Sigmoid colon (tissue), 7 donors: Measurements from ENCODE around the gene UCHL1. TPM values are rescaled to one million over a fixed set of nuclear protein-coding genes. Genes with fewer than 3 reads are reported as not detected.

Source experiments
- DNase-seq: peaks from one replicate; pipeline ENCODE4 v3.0.0-alpha.2; 2019
- H3K27ac ChIP-seq, 4 donors: fragments of 200-600 bp; sonication (generic); one replicate each; pipeline ENCODE4 v1.5.1; 2016 to 2019; ENCODE audit warnings: mild to moderate bottlenecking in 1 of 4
- H3K27me3 ChIP-seq, 3 donors: fragments of 200-600 bp; sonication (generic); one replicate each; pipeline ENCODE4 v1.5.1; 2019; ENCODE audit warnings: mild to moderate bottlenecking in 1 of 3
- H3K36me3 ChIP-seq, 4 donors: fragments of 200-600 bp; sonication (generic); one replicate each; pipeline ENCODE4 v1.5.1; 2016 to 2019
- H3K4me1 ChIP-seq, 4 donors: fragments of 200-600 bp; sonication (generic); one replicate each; pipeline ENCODE4 v1.5.1; 2017 to 2019
- H3K4me3 ChIP-seq, 4 donors: fragments of 200-600 bp; sonication (generic); one replicate each; pipeline ENCODE4 v1.5.1; 2017 to 2019; ENCODE audit warnings: mild to moderate bottlenecking in 2 of 4, moderate library complexity in 1 of 4
- H3K9me3 ChIP-seq, 4 donors: fragments of 200-600 bp in 3 of 4; sonication (generic) in 3 of 4; one replicate each; pipeline versions ENCODE4 v1.5.1 to v1.6.1; 2013 to 2019
- EP300 ChIP-seq, 4 donors: sonication (generic); formaldehyde crosslinking; IDR thresholded peaks; one replicate each; pipeline ENCODE4 v1.6.1; 2017; ENCODE audit warnings: antibody characterized with exemption in 4 of 4
- POLR2A ChIP-seq, 2 donors: fragments of 450-650 bp; IDR thresholded peaks; one replicate each; pipeline ENCODE4 v1.6.1; 2016; ENCODE audit warnings: antibody characterized with exemption in 2 of 2, mild to moderate bottlenecking in 2 of 2, moderate library complexity in 2 of 2
- POLR2AphosphoS5 ChIP-seq, 4 donors: sonication (generic); formaldehyde crosslinking; IDR thresholded peaks; one replicate each; pipeline ENCODE4 v1.6.1; 2017; ENCODE audit warnings: antibody characterized with exemption in 4 of 4
- WGBS, 2 donors: extraction: QIAGEN DNeasy Blood & Tissue Kit; methylation state at CpG; one replicate each; pipeline ENCODE4 v1.1.7; 2013; 5-methylcytosine and 5-hydroxymethylcytosine counted together
- intact Hi-C: fragments of 100-400 bp; cut with DNase I; formaldehyde crosslinking; loops from one replicate; pipeline ENCODE4 v1.15.1; 2023
- polyA plus RNA-seq, 3 donors: library from polyadenylated mRNA; stranded (reverse); fragments of 200-250 nt; gene quantifications; one replicate each; pipeline ENCODE4 v1.2.3, GENCODE V29; 2013
- total RNA-seq, 4 donors: library from RNA; depleted of rRNA; stranded (reverse); fragments of >200 nt; gene quantifications; one replicate each; pipeline ENCODE4 v1.1.0, GENCODE V29; 2016
- TF ChIP-seq, protein P1 (sequence below), 4 experiments: fragments of 450-650 bp in 3 of 4; fragments of 200-600 bp in 1 of 4; IDR thresholded peaks; one replicate each; pipeline ENCODE4 v1.5.1; 2016 to 2019; ENCODE audit warnings: antibody characterized with exemption in 4 of 4, mild to moderate bottlenecking in 3 of 4, moderate library complexity in 2 of 4
- donor health status: healthy with polysubstance abuse.
- donor health status: Bipolar disorder and iron deficiency.
- donor health status: healthy.

The UCHL1 gene
- total and polyA plus RNA-seq, 7 donors: 11.4 to 247 (median 108) TPM; not detected in 1

DNA sequence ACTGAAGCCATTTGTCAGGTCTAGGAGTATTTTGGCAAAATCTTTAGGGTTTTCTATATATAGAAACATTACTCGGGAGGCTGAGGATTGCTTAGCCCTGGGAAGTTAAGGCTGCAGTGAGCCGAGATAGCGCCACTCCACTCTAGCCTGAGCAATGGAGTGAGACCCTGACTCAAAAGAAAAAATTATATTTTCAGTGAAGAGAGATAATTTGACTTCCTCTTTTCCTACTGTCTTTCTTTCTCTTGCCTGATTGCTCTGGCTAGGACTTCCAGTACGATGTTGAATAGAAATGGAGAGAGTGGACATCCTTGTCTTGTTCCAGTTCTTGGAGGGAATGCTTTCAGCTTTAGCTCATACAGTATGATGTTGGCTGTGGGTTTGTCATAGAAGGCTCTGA lies 44.4 kb downstream of the UCHL1 start:
- WGBS, 2 donors: 87 to 90% methylated on average over 4 of the region's 4 CpGs
- Histone ChIP-seq H3K9me3 (no peaks in the 10 kb centered on the region), H3K27ac (no peak overlapping the region), H3K4me3 (no peak overlapping the region), H3K36me3 (no peaks in the 10 kb centered on the region), H3K4me1 (no peaks in the 10 kb centered on the region), H3K27me3 (no peaks in the 10 kb centered on the region)
- no peak for DNase-seq
- intact Hi-C loops: no loop called here
- TF ChIP-seq, protein P1, sequence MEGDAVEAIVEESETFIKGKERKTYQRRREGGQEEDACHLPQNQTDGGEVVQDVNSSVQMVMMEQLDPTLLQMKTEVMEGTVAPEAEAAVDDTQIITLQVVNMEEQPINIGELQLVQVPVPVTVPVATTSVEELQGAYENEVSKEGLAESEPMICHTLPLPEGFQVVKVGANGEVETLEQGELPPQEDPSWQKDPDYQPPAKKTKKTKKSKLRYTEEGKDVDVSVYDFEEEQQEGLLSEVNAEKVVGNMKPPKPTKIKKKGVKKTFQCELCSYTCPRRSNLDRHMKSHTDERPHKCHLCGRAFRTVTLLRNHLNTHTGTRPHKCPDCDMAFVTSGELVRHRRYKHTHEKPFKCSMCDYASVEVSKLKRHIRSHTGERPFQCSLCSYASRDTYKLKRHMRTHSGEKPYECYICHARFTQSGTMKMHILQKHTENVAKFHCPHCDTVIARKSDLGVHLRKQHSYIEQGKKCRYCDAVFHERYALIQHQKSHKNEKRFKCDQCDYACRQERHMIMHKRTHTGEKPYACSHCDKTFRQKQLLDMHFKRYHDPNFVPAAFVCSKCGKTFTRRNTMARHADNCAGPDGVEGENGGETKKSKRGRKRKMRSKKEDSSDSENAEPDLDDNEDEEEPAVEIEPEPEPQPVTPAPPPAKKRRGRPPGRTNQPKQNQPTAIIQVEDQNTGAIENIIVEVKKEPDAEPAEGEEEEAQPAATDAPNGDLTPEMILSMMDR (IDR thresholded peaks at IDR 0.05): no peak
- TF ChIP-seq EP300 (IDR thresholded peaks at IDR 0.05) (no peak), POLR2AphosphoS5 (IDR thresholded peaks at IDR 0.05) (no peak), POLR2A (IDR thresholded peaks at IDR 0.05) (no peak)

- no peaks in the 10 kb centered on the region for H3K4me1 ChIP-seq
- no peak overlapping the region for H3K4me3 ChIP-seq
- WGBS, 2 donors: 57 to 61% methylated on average over 3 of the region's 3 CpGs
- no peaks in the 10 kb centered on the region for H3K36me3 ChIP-seq
- intact Hi-C loops: no loop called here
- no peaks in the 10 kb centered on the region for H3K27me3 ChIP-seq
- H3K27ac ChIP-seq: no peak overlapping the region
- no peaks in the 10 kb centered on the region for H3K9me3 ChIP-seq
- TF ChIP-seq, protein P1 (IDR thresholded peaks at IDR 0.05): no peak
- TF ChIP-seq POLR2A (IDR thresholded peaks at IDR 0.05): no peak
- no peak for TF ChIP-seq EP300 (IDR thresholded peaks at IDR 0.05)
- no peak for TF ChIP-seq POLR2AphosphoS5 (IDR thresholded peaks at IDR 0.05)
- no peak for DNase-seq
Observed at GRCh38 chr4:41303372-41304118, 46.8 kb downstream of the UCHL1 start.

- H3K4me3 ChIP-seq: no peak overlapping the region
- H3K4me1 ChIP-seq: no peaks in the 10 kb centered on the region
- no peak for TF ChIP-seq EP300 (IDR thresholded peaks at IDR 0.05)
- no peak for TF ChIP-seq POLR2A (IDR thresholded peaks at IDR 0.05)
- TF ChIP-seq, protein P1 (IDR thresholded peaks at IDR 0.05): no peak
- no peak for TF ChIP-seq POLR2AphosphoS5 (IDR thresholded peaks at IDR 0.05)
- no peaks in the 10 kb centered on the region for H3K36me3 ChIP-seq
- no peak overlapping the region for H3K27ac ChIP-seq
- no peaks in the 10 kb centered on the region for H3K27me3 ChIP-seq
- no peaks in the 10 kb centered on the region for H3K9me3 ChIP-seq
- 88 to 93% methylated on average over 5 of the region's 5 CpGs for WGBS, 2 donors
- intact Hi-C loops: no loop called here
- DNase-seq: no peak
Observed at GRCh38 chr4:41304221-41304620, 47.5 kb downstream of the UCHL1 start.

DNA sequence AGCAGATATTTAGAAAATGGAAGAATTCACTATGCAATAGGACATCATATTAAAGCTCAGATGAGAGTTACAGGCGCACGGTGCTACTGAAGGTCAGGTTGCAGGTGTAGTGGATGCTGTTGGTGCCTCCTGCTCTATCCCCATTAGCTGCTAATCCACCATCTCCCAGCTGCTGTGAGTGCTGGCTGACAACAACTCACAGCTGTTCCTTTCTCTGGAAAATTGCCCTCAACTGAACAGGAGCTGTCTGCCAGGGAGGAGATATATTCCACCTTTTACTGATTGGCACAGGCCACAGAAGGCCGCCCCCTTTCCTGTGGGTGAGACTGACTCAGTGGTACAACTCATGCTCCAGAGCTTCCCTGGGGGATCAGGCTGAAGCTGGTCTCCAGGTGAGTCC lies 48.7 kb downstream of the UCHL1 start:
- WGBS, 2 donors: 89 to 92% methylated on average over 3 of the region's 3 CpGs
- H3K9me3 ChIP-seq: no peaks in the 10 kb centered on the region
- no peaks in the 10 kb centered on the region for H3K4me1 ChIP-seq
- no peaks in the 10 kb centered on the region for H3K27me3 ChIP-seq
- H3K36me3 ChIP-seq: no peaks in the 10 kb centered on the region
- H3K27ac ChIP-seq: no peak overlapping the region
- TF ChIP-seq POLR2AphosphoS5 (IDR thresholded peaks at IDR 0.05) (no peak), EP300 (IDR thresholded peaks at IDR 0.05) (no peak), POLR2A (IDR thresholded peaks at IDR 0.05) (no peak)
- TF ChIP-seq, protein P1 (IDR thresholded peaks at IDR 0.05): no peak
- no peak overlapping the region for H3K4me3 ChIP-seq
- intact Hi-C loops: no loop called here
- no peak for DNase-seq

DNA sequence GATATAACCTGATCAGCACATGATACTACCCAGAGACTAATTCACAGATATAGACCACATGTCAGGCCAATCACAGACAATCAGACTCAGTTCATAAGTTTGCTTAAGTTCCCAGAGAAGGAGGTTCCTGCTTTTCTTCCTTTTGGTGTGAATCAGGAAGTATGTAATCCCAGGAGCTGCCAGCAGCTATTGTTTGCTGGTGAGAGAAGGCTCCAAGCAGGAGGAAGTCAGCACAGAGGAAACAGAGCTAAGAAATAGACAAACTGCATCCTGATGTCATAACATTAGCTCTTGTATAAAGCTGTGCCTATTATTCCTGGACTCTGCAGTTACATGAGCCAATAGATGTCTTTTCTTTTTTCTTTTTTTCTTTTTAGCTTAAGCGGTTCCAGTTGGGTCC lies 50.9 kb downstream of the UCHL1 start:
- 78 to 92% methylated on average over 1 of the region's 1 CpG for WGBS, 2 donors
- no peak for DNase-seq
- Histone ChIP-seq H3K9me3 (no peaks in the 10 kb centered on the region), H3K27me3 (no peaks in the 10 kb centered on the region), H3K4me1 (no peaks in the 10 kb centered on the region), H3K4me3 (no peak overlapping the region), H3K27ac (no peak overlapping the region), H3K36me3 (no peaks in the 10 kb centered on the region)
- TF ChIP-seq POLR2AphosphoS5 (IDR thresholded peaks at IDR 0.05): no peak
- TF ChIP-seq EP300 (IDR thresholded peaks at IDR 0.05): no peak
- TF ChIP-seq POLR2A (IDR thresholded peaks at IDR 0.05): no peak
- TF ChIP-seq, protein P1 (IDR thresholded peaks at IDR 0.05): no peak
- intact Hi-C loops: no loop called here
